ENCODE measurements around the gene ADGRG6.

The ADGRG6 gene

DNA sequence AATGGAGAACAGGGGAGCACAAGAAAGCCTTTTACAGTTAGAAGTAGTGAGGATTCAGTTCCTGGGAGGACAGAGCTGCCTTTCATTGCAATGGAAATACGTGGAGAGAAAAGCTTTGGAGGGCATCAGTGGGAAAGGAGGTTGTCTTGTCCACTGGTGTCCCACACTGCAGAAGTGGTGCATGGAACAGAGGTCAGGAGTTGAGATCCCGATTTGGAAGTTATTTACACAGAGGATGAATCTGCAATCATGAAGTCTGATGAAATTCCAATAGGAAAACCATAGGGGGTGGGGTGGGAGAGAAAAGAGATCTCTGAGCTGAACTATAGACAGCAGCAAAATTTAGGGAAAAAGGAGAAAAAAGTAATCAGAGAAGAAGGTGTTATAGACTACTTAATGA is 33.6 kb downstream of the ADGRG6 start:
- H3K27me3 Mint-ChIP-seq (ENCODE audit: low read depth, poor library complexity), result no peaks in the 10 kb centered on the region

GRCh38 chr6:142336183-142336582 is 34.4 kb downstream of the ADGRG6 start:
- Mint-ChIP-seq H3K27ac (no peak overlapping the region), H3K4me3 (no peak overlapping the region), H3K27me3 (ENCODE audit: low read depth, poor library complexity) (no peaks in the 10 kb centered on the region), H3K36me3 (ENCODE audit: low read depth) (no peaks in the 10 kb centered on the region), H3K4me1 (peaks cover 7% of the 10 kb centered on the region), H3K9me3 (no peaks in the 10 kb centered on the region)
- DNase-seq, result no peak
- TF ChIP-seq, protein P1, sequence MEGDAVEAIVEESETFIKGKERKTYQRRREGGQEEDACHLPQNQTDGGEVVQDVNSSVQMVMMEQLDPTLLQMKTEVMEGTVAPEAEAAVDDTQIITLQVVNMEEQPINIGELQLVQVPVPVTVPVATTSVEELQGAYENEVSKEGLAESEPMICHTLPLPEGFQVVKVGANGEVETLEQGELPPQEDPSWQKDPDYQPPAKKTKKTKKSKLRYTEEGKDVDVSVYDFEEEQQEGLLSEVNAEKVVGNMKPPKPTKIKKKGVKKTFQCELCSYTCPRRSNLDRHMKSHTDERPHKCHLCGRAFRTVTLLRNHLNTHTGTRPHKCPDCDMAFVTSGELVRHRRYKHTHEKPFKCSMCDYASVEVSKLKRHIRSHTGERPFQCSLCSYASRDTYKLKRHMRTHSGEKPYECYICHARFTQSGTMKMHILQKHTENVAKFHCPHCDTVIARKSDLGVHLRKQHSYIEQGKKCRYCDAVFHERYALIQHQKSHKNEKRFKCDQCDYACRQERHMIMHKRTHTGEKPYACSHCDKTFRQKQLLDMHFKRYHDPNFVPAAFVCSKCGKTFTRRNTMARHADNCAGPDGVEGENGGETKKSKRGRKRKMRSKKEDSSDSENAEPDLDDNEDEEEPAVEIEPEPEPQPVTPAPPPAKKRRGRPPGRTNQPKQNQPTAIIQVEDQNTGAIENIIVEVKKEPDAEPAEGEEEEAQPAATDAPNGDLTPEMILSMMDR (IDR thresholded peaks at IDR 0.05), result no peak

More for the DNA sequence above, 33.6 kb downstream of the ADGRG6 start:
- no peak overlapping the region for H3K4me3 Mint-ChIP-seq
- peaks cover 13% of the 10 kb centered on the region for H3K4me1 Mint-ChIP-seq
- no peaks in the 10 kb centered on the region for H3K9me3 Mint-ChIP-seq
- no peaks in the 10 kb centered on the region for H3K36me3 Mint-ChIP-seq (ENCODE audit: low read depth)
- TF ChIP-seq, protein P1 (IDR thresholded peaks at IDR 0.05), result no peak
- H3K27ac Mint-ChIP-seq, result no peak overlapping the region
- no peak for DNase-seq

DNA sequence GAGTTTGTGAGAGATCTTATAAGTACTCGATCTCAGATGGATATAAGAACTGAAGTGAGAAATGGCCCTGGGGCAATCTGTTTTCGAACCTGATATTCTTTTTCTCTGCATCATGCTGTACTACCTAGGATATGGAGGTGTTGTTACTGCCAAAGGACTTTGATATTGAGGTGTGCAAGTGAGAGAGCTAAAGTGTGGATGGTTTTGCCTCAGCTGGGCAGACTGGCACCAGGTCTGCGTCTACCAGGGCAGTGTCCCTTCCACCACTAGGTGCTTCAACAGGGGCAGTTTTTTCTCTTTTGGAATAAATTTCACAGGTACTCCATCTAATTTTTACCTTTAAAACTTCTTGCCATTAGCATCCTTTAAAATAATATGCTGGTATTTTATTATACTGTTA is 35.0 kb downstream of the ADGRG6 start:
- Mint-ChIP-seq H3K4me3 (no peak overlapping the region), H3K9me3 (no peaks in the 10 kb centered on the region), H3K4me1 (peaks cover 1% of the 10 kb centered on the region), H3K27ac (peak overlapping the region; percentile 53), H3K27me3 (ENCODE audit: low read depth, poor library complexity) (no peaks in the 10 kb centered on the region), H3K36me3 (ENCODE audit: low read depth) (no peaks in the 10 kb centered on the region)
- DNase-seq, result no peak
- TF ChIP-seq, protein P1 (IDR thresholded peaks at IDR 0.05), result no peak

DNA sequence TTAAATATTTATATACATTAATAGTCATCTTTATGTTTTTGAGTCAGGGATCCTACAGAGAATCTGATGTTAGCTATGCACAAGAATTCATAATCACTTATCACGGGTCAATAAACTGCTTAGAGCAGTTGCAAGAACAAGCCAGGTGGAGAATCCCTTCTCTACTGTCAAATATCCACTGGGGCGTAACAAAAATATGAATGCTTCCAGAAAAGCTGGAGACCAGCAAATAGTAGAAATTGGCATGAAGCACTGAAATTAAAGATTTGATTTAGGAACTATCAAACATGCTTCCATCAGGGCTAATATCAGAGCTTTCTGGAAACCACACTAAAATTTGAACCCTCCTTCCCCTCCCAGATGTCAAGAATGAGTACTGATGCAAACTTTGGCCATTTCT is 37.3 kb downstream of the ADGRG6 start:
- no peak overlapping the region for H3K27ac Mint-ChIP-seq
- no peaks in the 10 kb centered on the region for H3K36me3 Mint-ChIP-seq (ENCODE audit: low read depth)
- DNase-seq, result no peak
- TF ChIP-seq, protein P1 (IDR thresholded peaks at IDR 0.05), result no peak
- no peaks in the 10 kb centered on the region for H3K27me3 Mint-ChIP-seq (ENCODE audit: low read depth, poor library complexity)
- no peaks in the 10 kb centered on the region for H3K9me3 Mint-ChIP-seq
- H3K4me3 Mint-ChIP-seq, result no peak overlapping the region
- no peaks in the 10 kb centered on the region for H3K4me1 Mint-ChIP-seq

- Mint-ChIP-seq H3K36me3 (ENCODE audit: low read depth) (no peaks in the 10 kb centered on the region), H3K9me3 (no peaks in the 10 kb centered on the region), H3K4me3 (no peak overlapping the region), H3K27ac (no peak overlapping the region), H3K27me3 (ENCODE audit: low read depth, poor library complexity) (no peaks in the 10 kb centered on the region), H3K4me1 (no peaks in the 10 kb centered on the region)
- TF ChIP-seq, protein P1 (IDR thresholded peaks at IDR 0.05), result no peak
- no peak for DNase-seq
Observed at GRCh38 chr6:142339968-142340658, 38.3 kb downstream of the ADGRG6 start.

DNA sequence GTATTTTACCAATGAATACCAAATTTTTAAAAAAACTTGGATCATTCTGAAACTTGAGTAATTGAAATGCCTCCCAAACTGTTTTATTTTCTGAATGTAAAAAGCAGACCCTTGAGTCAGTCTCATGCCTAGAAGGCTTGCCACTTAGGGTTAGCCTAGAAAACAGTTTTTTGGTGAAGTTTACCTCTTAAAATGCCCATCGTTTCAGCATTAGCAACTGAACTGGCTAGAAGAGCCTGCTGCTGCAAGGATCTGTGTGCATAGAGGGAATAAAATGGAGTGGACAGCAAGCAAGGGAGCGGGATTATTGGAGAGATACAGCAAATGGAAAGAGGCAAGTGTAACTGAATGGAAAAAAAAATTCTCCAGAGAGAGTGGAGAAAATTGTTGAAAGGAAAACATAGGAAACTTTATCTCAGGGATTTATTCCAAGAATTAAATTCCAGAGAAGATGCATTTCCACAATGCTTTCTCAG is 40.1 kb downstream of the ADGRG6 start:
- TF ChIP-seq, protein P1 (IDR thresholded peaks at IDR 0.05), result no peak
- Mint-ChIP-seq H3K4me3 (no peak overlapping the region), H3K9me3 (no peaks in the 10 kb centered on the region), H3K36me3 (ENCODE audit: low read depth) (no peaks in the 10 kb centered on the region), H3K27me3 (ENCODE audit: low read depth, poor library complexity) (no peaks in the 10 kb centered on the region), H3K4me1 (no peaks in the 10 kb centered on the region), H3K27ac (peak overlapping the region; percentile 2)
- DNase-seq, result no peak
